Activated CD4-positive, CD25-positive, alpha-beta regulatory T cell treated with anti-CD3 and anti-CD28 coated beads, Interleukin-2, amount 50 U/mL, for 24 hours (primary cell): Measurements from ENCODE around the gene DIP2C.
A peak's percentile ranks its signal among the peaks of the same experiment; 100 is the strongest.

Source experiments
- ATAC-seq, 2 donors: fragments of 150-1000 bp; cut with Tn5 transposase; one replicate each; pipeline ENCODE4 v1.10.0; 2021; ENCODE audit warnings: mild to moderate bottlenecking in 1 of 2, moderate library complexity in 1 of 2

The DIP2C gene

DNA sequence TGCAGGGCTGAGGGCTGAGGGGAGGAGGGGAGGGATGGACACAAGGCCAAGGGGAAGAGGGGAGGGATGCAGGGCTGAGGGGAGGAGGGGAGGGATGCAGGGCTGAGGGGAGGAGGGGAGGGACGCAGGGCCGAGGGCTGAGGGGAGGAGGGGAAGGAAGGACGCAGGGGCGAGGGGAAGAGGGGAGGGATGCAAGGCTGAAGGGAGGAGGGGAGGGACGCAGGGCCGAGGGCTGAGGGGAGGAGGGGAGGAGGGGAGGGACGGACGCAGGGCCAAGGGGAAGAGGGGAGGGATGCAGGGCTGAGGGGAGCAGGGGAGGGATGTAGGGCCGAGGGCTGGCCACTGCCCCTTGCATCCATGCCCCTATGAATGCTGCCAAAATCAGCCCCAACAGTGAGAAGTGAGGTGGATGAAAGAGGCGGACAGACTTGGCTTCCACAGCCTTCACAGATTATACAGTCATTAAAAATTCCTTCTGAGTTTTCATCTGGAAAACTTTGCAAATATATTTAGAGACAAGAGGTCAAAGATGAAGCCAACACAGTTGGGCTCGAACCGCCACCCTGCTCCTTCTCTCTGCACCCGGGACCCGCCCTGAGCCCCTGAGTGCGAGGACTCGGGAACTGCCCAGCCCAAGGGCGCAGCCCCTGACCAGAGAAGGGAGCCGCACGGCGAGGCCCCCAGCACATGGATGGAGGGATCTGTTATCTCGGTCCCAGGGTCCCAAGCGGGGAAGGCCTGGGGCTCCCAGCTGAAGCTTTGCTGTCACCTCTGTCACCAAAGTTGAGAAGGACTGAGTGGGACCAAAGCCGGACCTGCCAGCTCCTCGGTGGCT lies 65.8 kb downstream of the DIP2C start:
- no peak for ATAC-seq

DNA sequence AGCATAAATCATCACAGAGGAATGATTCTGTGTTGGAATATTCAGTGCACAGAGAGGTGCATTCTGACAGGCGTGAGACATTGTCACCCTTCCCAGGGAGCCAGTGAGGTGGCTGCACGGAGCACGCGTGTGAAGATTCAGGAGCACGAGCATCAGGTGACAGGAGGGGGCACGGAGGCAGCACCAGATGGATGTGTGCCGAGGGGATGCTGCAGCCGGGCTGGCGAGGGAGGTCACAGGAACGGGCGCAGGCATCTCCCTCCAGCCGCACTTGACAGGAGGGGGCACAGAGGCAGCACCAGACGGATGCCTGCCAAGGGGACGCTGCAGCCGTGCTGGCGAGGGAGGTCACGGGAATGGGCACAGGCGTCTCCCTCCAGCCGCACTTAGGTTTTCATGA lies 66.5 kb downstream of the DIP2C start:
- ATAC-seq: no peak

DNA sequence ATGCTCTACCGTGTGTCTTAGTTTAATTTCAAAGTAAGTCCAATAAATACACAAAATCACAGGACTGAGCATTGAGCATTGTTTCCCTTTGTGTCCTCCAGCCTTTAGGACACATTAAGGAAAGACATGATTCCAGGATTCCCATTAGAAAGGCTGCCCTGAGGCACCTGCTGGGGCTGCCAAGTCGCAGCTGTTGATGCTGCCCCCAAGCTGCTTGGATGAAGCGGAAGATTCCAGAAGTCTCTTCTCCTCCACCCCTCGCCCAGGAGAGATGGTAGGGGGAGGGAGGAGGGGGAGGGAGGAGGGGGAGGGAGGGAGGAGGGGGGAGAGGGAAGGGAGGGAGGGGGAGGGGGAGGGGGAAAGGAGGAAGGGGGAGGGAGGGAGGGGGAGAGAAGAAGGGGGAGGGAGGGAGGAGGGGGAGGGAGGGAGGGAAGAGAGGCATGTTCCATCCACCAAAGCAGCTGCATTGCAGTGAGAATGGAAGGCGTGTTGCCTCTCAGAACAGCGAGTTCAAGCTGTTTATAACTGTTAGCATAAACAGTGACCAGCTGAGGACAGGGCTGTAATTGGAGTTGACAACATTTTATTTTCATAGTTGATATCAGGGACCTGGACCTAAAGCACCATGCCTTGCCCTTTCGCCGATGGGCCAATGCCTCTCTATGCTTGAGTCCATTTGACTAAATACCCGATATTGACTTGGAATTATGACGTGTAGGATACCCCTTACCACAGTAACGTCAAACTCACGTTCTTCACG lies 67.3 kb downstream of the DIP2C start:
- ATAC-seq: no peak

GRCh38 chr10:621513-621912 lies 68.0 kb downstream of the DIP2C start:
- ATAC-seq: no peak

DNA sequence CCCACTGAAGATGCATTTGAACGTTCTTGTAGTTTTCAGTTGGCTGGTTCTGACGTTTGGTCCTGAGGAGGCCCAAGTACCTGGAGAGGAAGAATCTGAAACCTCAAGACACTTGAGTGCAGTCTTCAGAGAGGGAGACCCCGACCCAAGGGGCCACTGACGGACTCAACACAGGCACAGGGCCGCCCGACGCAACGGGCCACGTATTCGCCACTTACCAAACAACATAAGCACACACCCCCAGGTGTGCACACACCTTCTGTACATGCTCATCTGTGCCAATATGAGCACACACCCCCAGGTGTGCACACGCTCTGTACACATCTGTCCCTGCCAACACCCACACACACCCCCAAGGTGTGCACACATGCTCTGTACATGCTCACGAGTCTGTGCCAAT lies 68.5 kb downstream of the DIP2C start:
- ATAC-seq: no peak

DNA sequence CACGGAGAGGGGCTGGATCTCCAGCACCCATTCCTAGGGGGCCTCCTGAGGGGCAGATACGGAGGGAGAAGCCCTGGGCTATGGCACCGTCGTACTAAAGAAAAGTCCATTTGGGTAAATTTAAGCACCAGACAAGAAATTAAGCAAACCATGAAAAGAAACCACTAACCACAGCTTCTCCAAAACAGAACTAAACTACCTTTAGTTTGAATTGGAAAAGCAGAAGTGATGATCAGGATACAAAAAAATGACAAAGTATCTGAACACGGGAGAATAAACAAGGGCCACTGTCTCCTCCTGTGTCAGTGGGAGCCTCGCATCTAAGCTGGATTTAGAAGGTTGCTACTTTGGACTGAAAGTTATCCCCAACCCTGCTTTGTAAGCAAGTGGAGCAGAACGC lies 69.1 kb downstream of the DIP2C start:
- ATAC-seq: no peak

- no peak for ATAC-seq
Measured at GRCh38 chr10:619710-620109, 69.8 kb downstream of the DIP2C start.

GRCh38 chr10:618229-618989 lies 71.1 kb downstream of the DIP2C start:
- no peak for ATAC-seq

DNA sequence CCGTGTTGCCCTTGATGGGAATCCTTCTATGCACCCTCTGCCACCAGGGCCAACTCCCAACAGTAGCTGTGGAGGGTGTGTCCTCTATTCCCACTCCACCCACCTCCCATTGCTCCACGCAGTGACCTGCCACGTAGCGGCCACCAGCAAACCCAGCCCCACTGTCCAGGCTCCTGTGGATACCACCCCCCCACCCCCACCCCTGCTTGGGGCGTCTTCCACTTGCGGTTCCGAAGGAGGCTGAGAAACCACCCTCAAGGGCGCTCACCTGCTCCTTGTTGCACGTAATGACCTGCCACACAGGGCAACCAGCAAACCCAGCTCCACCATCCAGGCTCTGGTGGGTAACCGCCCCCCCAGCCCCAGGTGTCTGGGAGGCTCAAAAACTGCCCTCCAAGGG lies 72.0 kb downstream of the DIP2C start:
- ATAC-seq: no peak

DNA sequence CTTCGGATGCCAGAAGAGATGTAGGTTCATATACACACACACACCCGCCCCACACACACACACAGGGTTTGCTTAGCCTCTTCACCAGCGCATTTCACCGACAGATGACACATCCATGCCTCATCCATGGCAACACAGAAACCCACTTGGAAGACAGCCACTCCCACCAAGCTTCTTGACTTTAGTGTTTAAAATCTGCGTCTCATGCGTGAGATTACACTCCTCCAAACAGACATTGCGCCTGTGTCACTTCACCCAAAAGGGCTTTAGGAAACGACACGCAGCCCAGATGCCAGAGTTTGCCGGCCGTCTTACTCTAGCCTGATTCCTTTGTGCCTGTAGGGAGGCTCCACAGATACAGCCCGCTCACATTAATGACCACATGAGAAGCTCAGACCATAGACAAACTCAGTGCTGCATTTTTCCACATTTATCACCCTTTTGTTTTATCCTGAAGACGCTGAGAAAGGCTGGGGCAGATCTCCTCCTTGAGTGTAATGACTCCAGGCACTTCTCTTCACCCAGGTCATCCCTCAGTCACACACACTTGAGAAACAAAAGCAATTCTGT lies 73.8 kb downstream of the DIP2C start:
- ATAC-seq: no peak

DNA sequence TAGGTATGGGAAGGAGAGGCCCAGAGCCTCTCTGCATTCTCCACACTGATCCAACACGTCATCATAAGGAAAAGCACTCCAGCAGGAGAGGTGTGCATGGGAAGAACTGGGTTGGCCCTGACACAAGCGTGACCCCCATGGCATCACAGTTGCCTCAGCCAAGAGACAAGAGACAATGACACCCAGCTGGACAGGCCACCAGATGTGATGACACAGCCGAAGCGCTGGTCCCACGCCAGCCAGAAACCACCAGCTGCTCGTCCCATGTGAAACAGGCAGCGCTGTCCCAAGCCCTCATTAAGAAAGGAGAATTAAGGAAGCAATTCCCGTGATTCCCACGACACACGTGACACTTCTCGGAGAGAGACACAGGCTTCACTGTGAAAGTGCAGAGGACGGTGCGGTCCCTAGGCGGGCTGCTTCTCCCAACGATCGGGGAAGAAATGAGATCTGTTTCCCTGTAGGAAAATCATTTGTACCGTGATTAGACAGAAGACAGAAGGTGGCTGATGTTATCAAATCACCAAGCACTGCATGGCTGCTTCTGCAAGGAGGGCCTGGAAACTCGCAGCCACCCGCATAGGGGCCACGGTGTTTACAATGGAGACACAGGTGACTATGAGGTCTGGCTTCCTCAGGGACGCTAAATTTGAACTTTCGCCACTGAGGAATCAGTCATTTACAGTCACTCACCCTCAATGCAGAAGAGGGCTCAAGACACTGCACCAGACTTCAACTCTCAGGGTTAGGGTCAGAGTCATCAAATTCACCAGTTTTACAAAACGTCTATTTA lies 74.5 kb downstream of the DIP2C start:
- no peak for ATAC-seq

GRCh38 chr10:614139-614711 lies 75.2 kb downstream of the DIP2C start:
- ATAC-seq: no peak

- ATAC-seq: no peak
Measured at GRCh38 chr10:613271-614138, 76.0 kb downstream of the DIP2C start.

DNA sequence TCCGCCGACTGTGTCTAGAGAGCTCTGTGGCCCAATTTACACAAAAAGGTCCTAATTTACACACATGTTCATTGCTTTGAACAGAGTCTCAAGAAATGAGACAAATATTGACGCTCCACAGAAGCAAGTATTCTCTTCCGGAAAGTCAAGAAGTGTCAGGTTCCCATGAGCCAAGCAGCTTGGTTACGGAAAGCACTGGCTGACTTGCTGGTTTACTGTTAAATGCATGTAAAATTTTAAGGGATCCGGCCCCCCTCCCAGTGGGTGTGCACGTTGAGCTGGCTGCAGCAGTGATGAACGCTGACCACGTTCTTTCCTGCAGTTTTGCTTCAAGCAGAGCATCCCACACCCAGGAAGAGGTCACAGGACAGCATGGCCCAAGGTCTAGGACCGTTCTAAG lies 76.8 kb downstream of the DIP2C start:
- no peak for ATAC-seq

DNA sequence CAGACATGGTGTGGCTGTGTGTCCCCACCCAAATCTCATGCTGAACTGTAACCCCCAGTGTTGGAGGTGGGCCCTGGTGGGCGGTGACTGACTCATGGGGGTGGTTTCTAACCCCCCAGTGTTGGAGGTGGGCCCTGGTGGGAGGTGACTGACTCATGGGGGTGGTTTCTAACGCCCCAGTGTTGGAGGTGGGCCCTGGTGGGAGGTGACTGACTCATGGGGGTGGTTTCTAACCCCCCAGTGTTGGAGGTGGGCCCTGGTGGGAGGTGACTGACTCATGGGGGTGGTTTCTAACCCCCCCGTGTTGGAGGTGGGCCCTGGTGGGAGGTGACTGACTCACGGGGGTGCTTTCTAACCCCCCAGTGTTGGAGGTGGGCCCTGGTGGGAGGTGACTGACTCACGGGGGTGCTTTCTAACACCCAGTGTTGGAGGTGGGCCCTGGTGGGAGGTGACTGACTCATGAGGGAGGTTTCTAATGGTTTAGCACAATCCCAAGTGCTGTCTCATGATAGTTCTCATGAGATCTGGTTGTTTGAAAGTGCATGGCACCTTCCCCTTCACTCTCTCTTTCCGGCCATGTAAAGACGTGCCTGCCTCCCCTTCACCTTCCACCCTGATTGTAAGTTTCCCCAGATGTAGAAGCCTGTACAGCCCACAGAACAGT lies 78.7 kb downstream of the DIP2C start:
- peak; percentile 41 to 49 for ATAC-seq

DNA sequence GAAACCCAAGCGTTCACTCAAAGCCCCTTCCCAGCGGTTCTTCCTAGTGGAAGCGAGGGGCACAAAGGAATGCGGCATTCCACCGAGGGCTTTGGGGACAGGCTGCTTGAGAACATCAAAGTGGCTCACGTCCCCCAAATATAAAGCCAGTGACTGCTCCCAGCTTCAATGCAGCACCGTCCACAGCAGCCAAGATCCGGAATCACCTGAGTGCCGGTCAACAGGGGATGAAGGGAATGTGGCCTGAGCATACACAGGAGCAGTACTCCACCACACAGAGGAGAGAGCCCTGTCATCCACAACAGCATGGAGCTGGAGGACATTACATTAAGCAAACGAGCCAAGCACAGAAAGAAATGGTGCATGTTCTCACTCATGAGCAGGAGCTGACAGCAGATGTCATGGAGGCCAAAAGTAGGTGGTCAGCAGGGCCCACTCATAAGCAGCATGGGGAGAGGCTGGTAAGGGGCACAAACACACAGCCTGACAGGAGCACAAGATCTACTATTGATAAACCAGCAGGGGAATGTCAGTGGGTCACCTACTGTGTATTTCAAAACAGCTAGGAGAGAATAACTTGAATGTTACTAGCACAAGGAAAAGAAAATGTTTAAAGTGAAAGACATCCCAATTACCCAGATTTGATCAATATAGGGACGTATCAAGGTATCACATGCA lies 79.5 kb downstream of the DIP2C start:
- ATAC-seq: no peak

GRCh38 chr10:609262-609658 lies 80.2 kb downstream of the DIP2C start:
- no peak for ATAC-seq

DNA sequence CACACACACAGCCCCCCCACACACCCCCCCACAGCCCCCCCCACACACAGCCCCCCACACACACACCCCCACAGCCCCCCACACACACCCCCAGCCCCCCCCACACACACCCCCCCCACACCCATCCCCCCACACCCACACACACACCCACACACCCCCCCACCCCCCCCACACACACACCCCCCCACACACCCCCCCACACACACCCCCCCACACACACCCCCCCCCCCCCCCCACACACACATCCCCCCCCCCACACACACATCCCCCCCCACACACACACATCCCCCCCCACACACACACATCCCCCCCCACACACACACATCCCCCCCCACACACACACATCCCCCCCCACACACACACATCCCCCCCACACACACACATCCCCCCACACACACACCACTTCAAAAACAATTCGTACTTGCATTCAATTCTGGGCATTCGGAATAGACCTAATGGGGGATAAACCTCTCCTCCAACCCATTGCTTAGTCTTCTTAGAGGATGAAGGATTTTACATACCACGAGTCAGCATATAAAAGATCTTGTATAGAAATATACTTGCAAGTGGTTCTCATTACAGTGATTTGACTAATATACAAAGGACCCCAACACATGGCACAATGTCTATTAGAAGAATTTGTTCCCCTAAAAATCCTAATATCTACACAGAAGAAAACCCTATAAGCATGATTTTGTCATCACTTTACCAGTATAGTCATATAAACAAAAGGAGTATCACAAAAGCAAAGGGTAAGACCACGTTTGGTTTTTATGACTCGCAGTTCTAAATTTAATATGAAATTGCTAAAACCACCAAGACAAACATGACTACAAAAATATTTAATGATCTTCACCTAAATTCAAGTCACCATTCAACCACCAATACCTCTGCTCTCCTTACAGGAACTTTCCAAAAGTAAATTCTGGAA lies 80.9 kb downstream of the DIP2C start:
- no peak for ATAC-seq
